Mesodermal cell (in vitro differentiated cells): Measurements from ENCODE around the gene TRIM28.

Experiments used
- H3K27ac ChIP-seq: 2 replicates; pipeline ENCODE4 v1.7.0; 2013; ENCODE audit warnings: mild to moderate bottlenecking, low read depth, low read length, moderate library complexity; ENCODE audit not compliant: severe bottlenecking
- H3K36me3 ChIP-seq: 2 replicates; pipeline ENCODE4 v1.7.1; 2013; ENCODE audit warnings: mild to moderate bottlenecking, low read length, moderate library complexity; ENCODE audit not compliant: control insufficient read depth, insufficient read depth
- H3K4me1 ChIP-seq: one replicate; pipeline ENCODE4 v1.7.1; 2013; ENCODE audit warnings: mild to moderate bottlenecking, low read length; ENCODE audit not compliant: insufficient read depth, control insufficient read depth, poor library complexity, severe bottlenecking
- H3K4me3 ChIP-seq: 2 replicates; pipeline ENCODE4 v1.7.0; 2013; ENCODE audit warnings: low read length, control low read depth, mild to moderate bottlenecking; ENCODE audit not compliant: insufficient read depth, poor library complexity, severe bottlenecking; ENCODE audit errors: extremely low read depth
- H3K9me3 ChIP-seq: 2 replicates; pipeline ENCODE4 v1.7.1; 2013; ENCODE audit warnings: mild to moderate bottlenecking, low read length, moderate library complexity; ENCODE audit not compliant: control insufficient read depth
- WGBS, 2 experiments: methylation state at CpG; one replicate each; pipeline ENCODE4 v1.1.5; 2013; ENCODE audit warnings: missing lambda C conversion rate in 2 of 2; ENCODE audit not compliant: insufficient coverage in 2 of 2; 5-methylcytosine and 5-hydroxymethylcytosine counted together

Gene TRIM28

GRCh38 chr19:58558623-58559274, 14.9 kb downstream of the TRIM28 start:
- no peaks in the 10 kb centered on the region for H3K9me3 ChIP-seq
- peak overlapping the region; percentile 99 for H3K4me3 ChIP-seq
- 0 to 2% methylated on average over 65 to 71 of the region's 76 CpGs for WGBS, 2 experiments
- H3K4me1 ChIP-seq, result peaks cover 17% of the 10 kb centered on the region
- H3K36me3 ChIP-seq, result peaks cover 21% of the 10 kb centered on the region
- H3K27ac ChIP-seq, result peak overlapping the region; percentile 99

- Histone ChIP-seq H3K36me3 (peaks cover 20% of the 10 kb centered on the region), H3K4me3 (peak overlapping the region; percentile 99), H3K27ac (peak overlapping the region; percentile 99), H3K9me3 (no peaks in the 10 kb centered on the region), H3K4me1 (peaks cover 14% of the 10 kb centered on the region)
- WGBS, 2 experiments, result 0 to 2% methylated on average over 28 to 30 of the region's 33 CpGs
Observed at GRCh38 chr19:58559275-58560006, 15.6 kb downstream of the TRIM28 start.

GRCh38 chr19:58560007-58560887, 16.4 kb downstream of the TRIM28 start:
- Histone ChIP-seq H3K4me3 (peak overlapping the region; percentile 99), H3K9me3 (no peaks in the 10 kb centered on the region), H3K27ac (peak overlapping the region; percentile 99), H3K4me1 (peaks cover 13% of the 10 kb centered on the region), H3K36me3 (peaks cover 19% of the 10 kb centered on the region)
- 89 to 94% methylated on average over 6 to 8 of the region's 8 CpGs for WGBS, 2 experiments

GRCh38 chr19:58560921-58561320, 17.1 kb downstream of the TRIM28 start:
- Histone ChIP-seq H3K27ac (no peak overlapping the region), H3K4me3 (no peak overlapping the region), H3K4me1 (peaks cover 7% of the 10 kb centered on the region), H3K9me3 (no peaks in the 10 kb centered on the region), H3K36me3 (peaks cover 12% of the 10 kb centered on the region)

GRCh38 chr19:58561373-58562121, 17.7 kb downstream of the TRIM28 start:
- H3K9me3 ChIP-seq, result no peaks in the 10 kb centered on the region
- no peak overlapping the region for H3K27ac ChIP-seq
- H3K36me3 ChIP-seq, result peaks cover 9% of the 10 kb centered on the region
- WGBS, 2 experiments, result 92 to 93% methylated on average over 10 to 14 of the region's 16 CpGs
- H3K4me1 ChIP-seq, result peaks cover 2% of the 10 kb centered on the region
- no peak overlapping the region for H3K4me3 ChIP-seq

- H3K27ac ChIP-seq, result no peak overlapping the region
- peaks cover 11% of the 10 kb centered on the region for H3K36me3 ChIP-seq
- peak overlapping the region; percentile 11 for H3K4me3 ChIP-seq
- no peaks in the 10 kb centered on the region for H3K4me1 ChIP-seq
- 55 to 61% methylated on average over 99 to 107 of the region's 107 CpGs for WGBS, 2 experiments
- no peaks in the 10 kb centered on the region for H3K9me3 ChIP-seq
Observed at GRCh38 chr19:58562122-58563033, 18.5 kb downstream of the TRIM28 start.

- Histone ChIP-seq H3K4me1 (no peaks in the 10 kb centered on the region), H3K36me3 (peaks cover 15% of the 10 kb centered on the region), H3K9me3 (no peaks in the 10 kb centered on the region), H3K4me3 (peak overlapping the region; percentile 11), H3K27ac (no peak overlapping the region)
- WGBS, 2 experiments, result 43 to 54% methylated on average over 39 to 40 of the region's 40 CpGs
Observed at GRCh38 chr19:58563034-58563573, 19.2 kb downstream of the TRIM28 start.

- Histone ChIP-seq H3K4me3 (no peak overlapping the region), H3K36me3 (peaks cover 20% of the 10 kb centered on the region), H3K27ac (no peak overlapping the region), H3K9me3 (no peaks in the 10 kb centered on the region), H3K4me1 (no peaks in the 10 kb centered on the region)
- 81 to 93% methylated on average over 5 to 6 of the region's 6 CpGs for WGBS, 2 experiments
Observed at GRCh38 chr19:58563823-58564222, 20.0 kb downstream of the TRIM28 start.

- Histone ChIP-seq H3K36me3 (peaks cover 47% of the 10 kb centered on the region), H3K27ac (no peak overlapping the region), H3K4me1 (no peaks in the 10 kb centered on the region), H3K9me3 (no peaks in the 10 kb centered on the region), H3K4me3 (no peak overlapping the region)
- WGBS, 2 experiments, result 88 to 96% methylated on average over 4 of the region's 5 CpGs
Observed at GRCh38 chr19:58566989-58567388, 23.1 kb downstream of the TRIM28 start.
